ENCODE measurements around the gene POR.

- no peak for TF ChIP-seq CTCF (IDR thresholded peaks at IDR 0.05; ENCODE audit: low read depth, low read length)
- no peak for TF ChIP-seq POLR2A (IDR thresholded peaks at IDR 0.05; ENCODE audit: extremely low read depth, insufficient read length)
- no peak for TF ChIP-seq MAX (IDR thresholded peaks at IDR 0.05; ENCODE audit: low read depth, low read length)
Observed at GRCh38 chr7:75869776-75870379, 45.1 kb upstream of the POR start.
